Thymus (tissue), 11 donors: ENCODE measurements around the gene POLK. TPM values are rescaled to one million over a fixed set of nuclear protein-coding genes. Genes with fewer than 3 reads are reported as not detected.
"Not testable (repeated sequence)": the region's sequence is repeated elsewhere in the genome, so short reads cannot be mapped to it uniquely, and the experiment has no call there.

Experiments
- DNase-seq, 9 donors: peaks; one replicate each; pipeline ENCODE4 v3.0.0-alpha.2; 2013; ENCODE audit warnings: low spot score in 9 of 9, low read depth in 6 of 9, missing footprints in 1 of 9
- H3K27ac ChIP-seq, 2 donors: one replicate each; pipeline ENCODE4 v1.5.1; 2013; ENCODE audit warnings: control low read depth in 1 of 2, low read depth in 1 of 2, low read length in 1 of 2, mild to moderate bottlenecking in 1 of 2, moderate library complexity in 1 of 2
- H3K27me3 ChIP-seq, 2 donors: one replicate each; pipeline ENCODE4 v1.5.1; 2013; ENCODE audit warnings: low read length in 1 of 2; ENCODE audit not compliant: control insufficient read depth in 2 of 2, insufficient read depth in 1 of 2
- H3K36me3 ChIP-seq, 2 donors: one replicate each; pipeline ENCODE4 v1.5.1; 2013; ENCODE audit warnings: low read length in 1 of 2, mild to moderate bottlenecking in 1 of 2, moderate library complexity in 1 of 2; ENCODE audit not compliant: control insufficient read depth in 2 of 2, insufficient read depth in 2 of 2
- H3K4me1 ChIP-seq, 2 donors: one replicate each; pipeline ENCODE4 v1.5.1; 2013; ENCODE audit warnings: low read length in 2 of 2; ENCODE audit not compliant: control insufficient read depth in 2 of 2, insufficient read depth in 2 of 2
- H3K4me3 ChIP-seq, 2 donors: one replicate each; pipeline ENCODE4 v1.5.1; 2013; ENCODE audit warnings: low read length in 2 of 2, control low read depth in 1 of 2, mild to moderate bottlenecking in 1 of 2
- H3K9me3 ChIP-seq, 2 donors: one replicate each; pipeline ENCODE4 v1.5.1; 2013; ENCODE audit warnings: low read length in 1 of 2, mild to moderate bottlenecking in 1 of 2; ENCODE audit not compliant: control insufficient read depth in 2 of 2, insufficient read depth in 1 of 2
- WGBS: extraction: QIAGEN DNeasy Blood & Tissue Kit; methylation state at CpG from one replicate; pipeline ENCODE4 v1.1.7; 2013; 5-methylcytosine and 5-hydroxymethylcytosine counted together
- polyA plus RNA-seq: library from polyadenylated mRNA; stranded (reverse); fragments of 200-250 nt; gene quantifications from one replicate; pipeline ENCODE4 v1.2.3, GENCODE V29; 2013
- total RNA-seq: library from RNA; stranded (reverse); fragments of 120-200 nt; gene quantifications from one replicate; pipeline ENCODE4 v1.2.4, GENCODE V29; 2013
- donor health status: healthy.

The POLK gene
- total and polyA plus RNA-seq, 2 donors = 10.2 to 23.1 TPM

- peaks cover 0 to 3% of the 10 kb centered on the region in 2 donors for H3K9me3 ChIP-seq
- WGBS = 92% methylated on average over 2 of the region's 2 CpGs
- H3K4me3 ChIP-seq = no peak overlapping the region
- no peak overlapping the region for H3K27ac ChIP-seq
- peaks cover 7 to 14% of the 10 kb centered on the region in 2 donors for H3K36me3 ChIP-seq
- H3K27me3 ChIP-seq = no peaks in the 10 kb centered on the region
- no peaks in the 10 kb centered on the region for H3K4me1 ChIP-seq
- no peak for DNase-seq
Measured at GRCh38 chr5:75567710-75568109, 56.0 kb downstream of the POLK start.

DNA sequence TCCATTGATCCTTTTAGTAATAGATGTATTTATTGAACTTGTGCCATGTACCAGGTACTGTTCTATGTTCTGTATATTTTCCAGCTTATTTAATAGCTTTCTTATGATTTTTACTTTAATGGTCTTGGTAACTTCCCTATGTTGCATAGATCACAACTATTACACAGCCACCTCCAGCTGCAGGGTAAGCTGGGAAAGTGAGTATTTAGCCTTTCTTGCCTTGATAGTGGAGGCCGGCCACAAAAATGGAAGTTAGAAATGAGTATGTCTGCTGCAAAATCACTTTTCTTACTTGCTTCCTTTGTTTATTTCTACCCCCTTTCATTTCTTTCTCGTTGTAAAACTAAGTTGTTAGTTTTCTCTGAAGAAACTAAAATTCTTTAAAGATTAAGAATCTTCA lies 56.5 kb downstream of the POLK start:
- no peak for DNase-seq
- Histone ChIP-seq H3K27ac (no peak overlapping the region), H3K4me3 (no peak overlapping the region), H3K9me3 (no peaks in the 10 kb centered on the region), H3K4me1 (no peaks in the 10 kb centered on the region), H3K27me3 (no peaks in the 10 kb centered on the region), H3K36me3 (peaks cover 7 to 14% of the 10 kb centered on the region in 2 donors)
- WGBS = 94% methylated on average over 2 of the region's 2 CpGs

- WGBS = 78% methylated on average over 2 of the region's 2 CpGs
- H3K27ac ChIP-seq = no peak overlapping the region
- H3K4me1 ChIP-seq = no peaks in the 10 kb centered on the region
- H3K4me3 ChIP-seq = no peak overlapping the region
- no peak for DNase-seq
- H3K27me3 ChIP-seq = no peaks in the 10 kb centered on the region
- no peaks in the 10 kb centered on the region for H3K9me3 ChIP-seq
- peaks cover 7 to 14% of the 10 kb centered on the region in 2 donors for H3K36me3 ChIP-seq
Measured at GRCh38 chr5:75571547-75571946, 59.9 kb downstream of the POLK start.

DNA sequence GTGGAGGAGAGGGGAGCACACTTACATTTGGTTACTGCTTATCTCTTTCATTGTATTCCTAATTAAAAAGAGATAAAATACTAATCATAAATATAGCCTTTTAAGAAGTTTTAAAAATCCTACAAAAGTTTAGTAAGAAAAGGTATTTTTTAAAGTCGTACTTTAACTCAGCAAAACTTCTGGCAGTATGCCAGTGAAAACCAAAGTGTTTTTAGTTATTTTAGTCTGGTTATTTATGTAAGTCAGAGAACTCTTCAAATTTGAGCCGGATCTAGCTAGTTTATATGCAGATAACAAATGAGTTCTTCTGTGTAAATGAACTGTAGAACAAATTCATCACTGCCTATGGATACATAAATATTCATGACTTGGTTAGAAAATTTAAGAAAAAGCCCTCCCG lies 63.1 kb downstream of the POLK start:
- no peaks in the 10 kb centered on the region for H3K27me3 ChIP-seq
- H3K27ac ChIP-seq = no peak overlapping the region
- no peak overlapping the region for H3K4me3 ChIP-seq
- WGBS = 74% methylated on average over 3 of the region's 3 CpGs
- no peaks in the 10 kb centered on the region for H3K9me3 ChIP-seq
- H3K36me3 ChIP-seq = peaks cover 6 to 16% of the 10 kb centered on the region in 2 donors
- no peak for DNase-seq
- no peaks in the 10 kb centered on the region for H3K4me1 ChIP-seq

GRCh38 chr5:75578280-75578679 lies 66.6 kb downstream of the POLK start:
- 95% methylated on average over 8 of the region's 8 CpGs for WGBS
- H3K27me3 ChIP-seq, H3K9me3 ChIP-seq, H3K4me1 ChIP-seq, H3K4me3 ChIP-seq, DNase-seq, H3K27ac ChIP-seq: not testable (repeated sequence)
- H3K36me3 ChIP-seq = peaks cover 6 to 19% of the 10 kb centered on the region in 2 donors

GRCh38 chr5:75584641-75585040 lies 73.0 kb downstream of the POLK start:
- WGBS = 94% methylated on average over 2 of the region's 2 CpGs
- no peak for DNase-seq
- Histone ChIP-seq H3K9me3 (no peaks in the 10 kb centered on the region), H3K36me3 (peaks cover 0 to 7% of the 10 kb centered on the region in 2 donors), H3K4me3 (no peak overlapping the region), H3K27me3 (no peaks in the 10 kb centered on the region), H3K4me1 (no peaks in the 10 kb centered on the region), H3K27ac (no peak overlapping the region)

DNA sequence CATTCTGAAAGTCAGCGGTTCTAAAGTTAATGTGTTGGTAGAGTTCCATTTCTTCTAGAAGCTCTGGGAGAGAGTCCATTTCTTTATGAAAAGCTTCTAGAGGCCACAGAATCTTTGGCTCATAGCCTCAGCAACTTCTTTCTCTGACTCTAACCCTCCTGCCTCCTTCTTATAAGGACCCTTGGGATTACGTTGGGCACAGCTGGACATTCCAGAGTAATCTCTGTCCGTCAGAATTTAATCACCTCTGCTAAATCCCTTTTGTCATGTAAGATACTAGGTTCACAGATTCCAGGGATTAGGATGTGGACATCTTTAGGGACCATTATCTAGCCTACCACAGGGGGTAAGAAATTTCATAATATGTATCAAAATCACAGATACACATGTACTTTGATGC lies 77.0 kb downstream of the POLK start:
- no peaks in the 10 kb centered on the region for H3K9me3 ChIP-seq
- no peak overlapping the region for H3K4me3 ChIP-seq
- no peak for DNase-seq
- no peaks in the 10 kb centered on the region for H3K4me1 ChIP-seq
- H3K27me3 ChIP-seq = no peaks in the 10 kb centered on the region
- peaks cover 0 to 4% of the 10 kb centered on the region in 2 donors for H3K36me3 ChIP-seq
- no peak overlapping the region for H3K27ac ChIP-seq
- WGBS = 97% methylated on average over 3 of the region's 3 CpGs

GRCh38 chr5:75600535-75600934 lies 88.8 kb downstream of the POLK start:
- Histone ChIP-seq H3K9me3 (no peaks in the 10 kb centered on the region), H3K4me3 (no peak overlapping the region), H3K27me3 (no peaks in the 10 kb centered on the region), H3K36me3 (peaks cover 6% of the 10 kb centered on the region in 2 donors), H3K27ac (no peak overlapping the region), H3K4me1 (no peaks in the 10 kb centered on the region)
- DNase-seq = peak in 3 of 9 donors; percentile 8 to 40 (median 19)

DNA sequence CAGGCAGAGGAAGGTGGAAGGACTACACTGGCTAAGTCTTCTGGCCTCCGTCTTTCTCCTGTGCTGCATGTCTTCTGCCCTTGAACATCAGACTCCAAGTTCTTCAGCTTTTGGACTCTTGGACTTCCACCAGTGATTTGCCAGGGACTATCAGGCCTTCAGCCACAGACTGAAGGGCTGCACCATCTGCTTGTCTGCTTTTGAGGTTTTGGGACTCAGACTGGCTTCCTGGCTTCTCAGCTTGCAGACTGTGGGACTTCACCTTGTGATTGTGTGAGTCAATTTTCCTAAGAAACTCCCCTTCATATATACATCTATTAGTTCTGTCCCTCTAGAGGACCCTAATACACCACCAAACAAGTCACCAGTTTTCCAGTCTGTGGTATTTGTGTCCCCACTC lies 89.9 kb downstream of the POLK start:
- no peaks in the 10 kb centered on the region for H3K27me3 ChIP-seq
- 100% methylated on average over 1 of the region's 1 CpG for WGBS
- H3K9me3 ChIP-seq = no peaks in the 10 kb centered on the region
- no peaks in the 10 kb centered on the region for H3K4me1 ChIP-seq
- peaks cover 6% of the 10 kb centered on the region in 2 donors for H3K36me3 ChIP-seq
- no peak overlapping the region for H3K27ac ChIP-seq
- DNase-seq = no peak
- H3K4me3 ChIP-seq = no peak overlapping the region

- H3K27ac ChIP-seq = no peak overlapping the region
- DNase-seq = no peak
- 98% methylated on average over 3 of the region's 3 CpGs for WGBS
- no peaks in the 10 kb centered on the region for H3K27me3 ChIP-seq
- H3K4me3 ChIP-seq = no peak overlapping the region
- peaks cover 6% of the 10 kb centered on the region in 2 donors for H3K36me3 ChIP-seq
- H3K4me1 ChIP-seq = no peaks in the 10 kb centered on the region
- H3K9me3 ChIP-seq = no peaks in the 10 kb centered on the region
Measured at GRCh38 chr5:75601996-75602395, 90.3 kb downstream of the POLK start.
